Smooth muscle cell (in vitro differentiated cells): Measurements from ENCODE around the gene CX3CL1. TPM values are rescaled to one million over a fixed set of nuclear protein-coding genes. Genes with fewer than 3 reads are reported as not detected.

ENCODE experiments used
- DNase-seq: peaks from one replicate; lab custom pipeline; 2025; ENCODE audit not compliant: unreplicated experiment; lab: John Stamatoyannopoulos, UW
- H2AFZ ChIP-seq: fragments of 200-600 bp; sonication (generic); 2 replicates; pipeline ENCODE4 v1.6.0; 2016; ENCODE audit warnings: antibody characterized with exemption, low read depth, mild to moderate bottlenecking
- H3F3A ChIP-seq: fragments of 200-600 bp; sonication (generic); 2 replicates; pipeline ENCODE4 v1.6.0; 2017; ENCODE audit warnings: antibody characterized with exemption, low read depth
- H3K27ac ChIP-seq: fragments of 200-600 bp; sonication (generic); 2 replicates; pipeline ENCODE4 v1.5.1; 2016; ENCODE audit warnings: low read depth, mild to moderate bottlenecking
- H3K27me3 ChIP-seq: fragments of 200-600 bp; sonication (generic); 2 replicates; pipeline ENCODE4 v1.6.1; 2016; ENCODE audit warnings: low read depth, mild to moderate bottlenecking
- H3K36me3 ChIP-seq: fragments of 200-600 bp; sonication (generic); 2 replicates; pipeline ENCODE4 v1.5.1; 2016; ENCODE audit warnings: low read depth
- H3K4me1 ChIP-seq: fragments of 200-600 bp; sonication (generic); 2 replicates; pipeline ENCODE4 v1.5.1; 2016; ENCODE audit warnings: low read depth
- H3K4me2 ChIP-seq: fragments of 200-600 bp; sonication (generic); 2 replicates; pipeline ENCODE4 v1.6.0; 2016; ENCODE audit warnings: mild to moderate bottlenecking
- H3K4me3 ChIP-seq: fragments of 200-600 bp; sonication (generic); 2 replicates; pipeline ENCODE4 v1.5.1; 2016; ENCODE audit warnings: mild to moderate bottlenecking
- H3K79me2 ChIP-seq: fragments of 200-600 bp; sonication (generic); 2 replicates; pipeline ENCODE4 v1.6.0; 2016; ENCODE audit warnings: low read depth, mild to moderate bottlenecking
- H3K9ac ChIP-seq: fragments of 200-600 bp; sonication (generic); 2 replicates; pipeline ENCODE4 v1.6.0; 2016; ENCODE audit warnings: low read depth
- H3K9me3 ChIP-seq: fragments of 200-600 bp; sonication (generic); replicated peaks from 2 replicates; pipeline ENCODE4 v1.5.1; 2016; ENCODE audit warnings: low read depth
- H4K20me1 ChIP-seq: fragments of 200-600 bp; sonication (generic); 2 replicates; pipeline ENCODE4 v1.6.0; 2016; ENCODE audit warnings: low read depth
- WGBS: methylation state at CpG from one replicate; pipeline ENCODE4 v1.1.7; 2016; ENCODE audit warnings: low lambda C conversion rate; 5-methylcytosine and 5-hydroxymethylcytosine counted together
- polyA plus RNA-seq: library from polyadenylated mRNA; unstranded; fragments of >200 nt; fragmentation: Nextera tagmentation; extraction: Ambion mirVana; gene quantifications from 2 replicates; pipeline ENCODE4 v1.2.1, GENCODE V29; 2016
- total RNA-seq: library from RNA; depleted of rRNA; stranded (reverse); fragments of >200 nt; gene quantifications from 2 replicates; pipeline ENCODE4 v1.2.3, GENCODE V29; 2014
- TF ChIP-seq, protein P1 (sequence below): fragments of 200-600 bp; sonication (generic); IDR thresholded peaks from 2 replicates; pipeline ENCODE4 v1.5.1; 2017; ENCODE audit warnings: borderline replicate concordance, mild to moderate bottlenecking, antibody characterized with exemption; ENCODE audit not compliant: insufficient read depth, poor library complexity, severe bottlenecking

Gene CX3CL1
- total and polyA plus RNA-seq, 2 experiments from 2014 or later, result 2.2 to 5.4 TPM

GRCh38 chr16:57383276-57384247, 11.3 kb downstream of the CX3CL1 start:
- DNase-seq, result no peak
- peaks cover 3% of the 10 kb centered on the region for H3F3A ChIP-seq
- no peaks in the 10 kb centered on the region for H4K20me1 ChIP-seq
- H3K9ac ChIP-seq, result no peak overlapping the region
- H3K4me1 ChIP-seq, result no peaks in the 10 kb centered on the region
- no peaks in the 10 kb centered on the region for H3K36me3 ChIP-seq
- H3K27ac ChIP-seq, result no peak overlapping the region
- H3K4me2 ChIP-seq, result no peak overlapping the region
- 55% methylated on average over 8 of the region's 8 CpGs for WGBS
- H3K4me3 ChIP-seq, result no peak overlapping the region
- H3K79me2 ChIP-seq, result no peaks in the 10 kb centered on the region
- H3K9me3 ChIP-seq, result no peaks in the 10 kb centered on the region
- H2AFZ ChIP-seq, result no peak overlapping the region
- no peaks in the 10 kb centered on the region for H3K27me3 ChIP-seq
- TF ChIP-seq, protein P1, sequence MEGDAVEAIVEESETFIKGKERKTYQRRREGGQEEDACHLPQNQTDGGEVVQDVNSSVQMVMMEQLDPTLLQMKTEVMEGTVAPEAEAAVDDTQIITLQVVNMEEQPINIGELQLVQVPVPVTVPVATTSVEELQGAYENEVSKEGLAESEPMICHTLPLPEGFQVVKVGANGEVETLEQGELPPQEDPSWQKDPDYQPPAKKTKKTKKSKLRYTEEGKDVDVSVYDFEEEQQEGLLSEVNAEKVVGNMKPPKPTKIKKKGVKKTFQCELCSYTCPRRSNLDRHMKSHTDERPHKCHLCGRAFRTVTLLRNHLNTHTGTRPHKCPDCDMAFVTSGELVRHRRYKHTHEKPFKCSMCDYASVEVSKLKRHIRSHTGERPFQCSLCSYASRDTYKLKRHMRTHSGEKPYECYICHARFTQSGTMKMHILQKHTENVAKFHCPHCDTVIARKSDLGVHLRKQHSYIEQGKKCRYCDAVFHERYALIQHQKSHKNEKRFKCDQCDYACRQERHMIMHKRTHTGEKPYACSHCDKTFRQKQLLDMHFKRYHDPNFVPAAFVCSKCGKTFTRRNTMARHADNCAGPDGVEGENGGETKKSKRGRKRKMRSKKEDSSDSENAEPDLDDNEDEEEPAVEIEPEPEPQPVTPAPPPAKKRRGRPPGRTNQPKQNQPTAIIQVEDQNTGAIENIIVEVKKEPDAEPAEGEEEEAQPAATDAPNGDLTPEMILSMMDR, result no peak

DNA sequence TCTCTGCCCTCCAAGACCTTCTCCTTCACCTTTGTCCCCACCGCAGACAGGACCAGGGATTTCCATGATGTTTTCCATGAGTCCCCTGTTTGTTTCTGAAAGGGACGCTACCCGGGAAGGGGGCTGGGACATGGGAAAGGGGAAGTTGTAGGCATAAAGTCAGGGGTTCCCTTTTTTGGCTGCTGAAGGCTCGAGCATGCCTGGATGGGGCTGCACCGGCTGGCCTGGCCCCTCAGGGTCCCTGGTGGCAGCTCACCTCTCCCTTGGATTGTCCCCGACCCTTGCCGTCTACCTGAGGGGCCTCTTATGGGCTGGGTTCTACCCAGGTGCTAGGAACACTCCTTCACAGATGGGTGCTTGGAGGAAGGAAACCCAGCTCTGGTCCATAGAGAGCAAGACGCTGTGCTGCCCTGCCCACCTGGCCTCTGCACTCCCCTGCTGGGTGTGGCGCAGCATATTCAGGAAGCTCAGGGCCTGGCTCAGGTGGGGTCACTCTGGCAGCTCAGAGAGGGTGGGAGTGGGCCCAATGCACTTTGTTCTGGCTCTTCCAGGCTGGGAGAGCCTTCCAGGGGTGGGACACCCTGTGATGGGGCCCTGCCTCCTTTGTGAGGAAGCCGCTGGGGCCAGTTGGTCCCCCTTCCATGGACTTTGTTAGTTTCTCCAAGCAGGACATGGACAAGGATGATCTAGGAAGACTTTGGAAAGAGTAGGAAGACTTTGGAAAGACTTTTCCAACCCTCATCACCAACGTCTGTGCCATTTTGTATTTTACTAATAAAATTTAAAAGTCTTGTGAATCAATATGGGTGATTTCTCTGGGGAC, 12.2 kb downstream of the CX3CL1 start:
- Histone ChIP-seq H3F3A (no peaks in the 10 kb centered on the region), H2AFZ (no peak overlapping the region), H3K27ac (no peak overlapping the region), H3K27me3 (no peaks in the 10 kb centered on the region), H3K9me3 (no peaks in the 10 kb centered on the region), H3K4me3 (no peak overlapping the region), H4K20me1 (no peaks in the 10 kb centered on the region), H3K79me2 (no peaks in the 10 kb centered on the region), H3K9ac (no peak overlapping the region), H3K36me3 (no peaks in the 10 kb centered on the region), H3K4me1 (no peaks in the 10 kb centered on the region), H3K4me2 (no peak overlapping the region)
- WGBS, result 91% methylated on average over 11 of the region's 11 CpGs
- DNase-seq, result no peak
- TF ChIP-seq, protein P1, result no peak

- H3K27ac ChIP-seq, result no peak overlapping the region
- TF ChIP-seq, protein P1, result no peak
- no peaks in the 10 kb centered on the region for H3K36me3 ChIP-seq
- DNase-seq, result no peak
- H3F3A ChIP-seq, result no peaks in the 10 kb centered on the region
- no peak overlapping the region for H3K4me2 ChIP-seq
- H4K20me1 ChIP-seq, result no peaks in the 10 kb centered on the region
- 87% methylated on average over 5 of the region's 5 CpGs for WGBS
- H3K9ac ChIP-seq, result no peak overlapping the region
- H3K79me2 ChIP-seq, result no peaks in the 10 kb centered on the region
- no peak overlapping the region for H2AFZ ChIP-seq
- H3K9me3 ChIP-seq, result no peaks in the 10 kb centered on the region
- H3K4me3 ChIP-seq, result no peak overlapping the region
- H3K27me3 ChIP-seq, result no peaks in the 10 kb centered on the region
- H3K4me1 ChIP-seq, result no peaks in the 10 kb centered on the region
These were observed 12.8 kb downstream of the CX3CL1 start for GRCh38 chr16:57385083-57385482.
